Panc1 (cell line): ENCODE measurements around the gene ITK. TPM values are rescaled to one million over a fixed set of nuclear protein-coding genes. Genes with fewer than 3 reads are reported as not detected.

ENCODE experiments used
- ATAC-seq: fragments of 200-7000 bp; cut with Tn5 transposase; 2 replicates; pipeline ENCODE4 v1.9.1; 2020; ENCODE audit warnings: mild to moderate bottlenecking, moderate library complexity
- BruUV-seq: library from RNA; stranded (reverse); fragments of 400-500 nt; replicated peaks from 2 replicates; lab custom pipeline; 2021; lab: Mats Ljungman, UMichigan
- CTCF ChIA-PET: fragments of 300-600 bp; sonication (Branson Sonifier 250); formaldehyde crosslinking; loops from one replicate; lab custom pipeline; 2022; ENCODE audit warnings: antibody characterized with exemption; lab: Charles Lee
- POLR2A ChIA-PET: fragments of 300-600 bp; sonication (Branson Sonifier 250); formaldehyde crosslinking; loops from one replicate; lab custom pipeline; 2022; ENCODE audit warnings: antibody characterized with exemption; lab: Charles Lee
- DNase-seq: peaks from one replicate; pipeline ENCODE4 v3.0.0-alpha.2; 2010; ENCODE audit warnings: low read depth, low spot score
- H3K27ac ChIP-seq: 2 replicates; pipeline ENCODE4 v1.5.1; 2011; ENCODE audit warnings: mild to moderate bottlenecking, low read length, inconsistent platforms
- H3K27me3 ChIP-seq: fragments of 200-500 bp; sonication (Bioruptor generic); 2 replicates; pipeline ENCODE4 v1.6.0; 2014; ENCODE audit warnings: low read length, inconsistent platforms; ENCODE audit not compliant: control insufficient read depth, insufficient read depth
- H3K36me3 ChIP-seq: fragments of 200-500 bp; sonication (Bioruptor generic); 2 replicates; pipeline ENCODE4 v1.5.1; 2014; ENCODE audit warnings: inconsistent platforms, mild to moderate bottlenecking, low read length, moderate library complexity; ENCODE audit not compliant: control insufficient read depth, insufficient read depth
- H3K4me1 ChIP-seq: 2 replicates; pipeline ENCODE4 v1.5.1; 2011; ENCODE audit warnings: inconsistent platforms, mild to moderate bottlenecking, low read length, moderate library complexity; ENCODE audit not compliant: control insufficient read depth, insufficient read depth
- H3K4me3 ChIP-seq, 2 experiments: 2 replicates each; pipeline ENCODE4 v1.5.1; 2011 to 2012; ENCODE audit warnings: low read depth in 2 of 2, low read length in 2 of 2, mild to moderate bottlenecking in 2 of 2, inconsistent platforms in 1 of 2, moderate library complexity in 1 of 2
- H3K9me3 ChIP-seq: fragments of 200-500 bp; sonication (Bioruptor generic); 2 replicates; pipeline ENCODE4 v1.5.1; 2014; ENCODE audit warnings: low read depth, mild to moderate bottlenecking, inconsistent platforms, low read length, moderate library complexity; ENCODE audit not compliant: control insufficient read depth, insufficient read depth
- CTCF ChIP-seq: fragments of 450-650 bp; IDR thresholded peaks from 2 replicates; pipeline ENCODE4 v1.5.1; 2017; ENCODE audit warnings: mild to moderate bottlenecking
- POLR2AphosphoS5 ChIP-seq: IDR thresholded peaks from 2 replicates; pipeline ENCODE4 v1.6.1; 2012; ENCODE audit warnings: mild to moderate bottlenecking, low read depth, low read length, moderate library complexity
- REST ChIP-seq, 2 experiments: IDR thresholded peaks; 2 replicates each; pipeline ENCODE4 v1.6.1; 2011 to 2012; ENCODE audit warnings: low read depth in 2 of 2, control low read depth in 1 of 2, low read length in 1 of 2, mild to moderate bottlenecking in 1 of 2, moderate library complexity in 1 of 2; ENCODE audit not compliant: insufficient read depth in 1 of 2
- SIN3A ChIP-seq: IDR thresholded peaks from 2 replicates; pipeline ENCODE4 v1.6.1; 2012; ENCODE audit warnings: low read depth, mild to moderate bottlenecking, low read length, moderate library complexity, borderline replicate concordance; ENCODE audit not compliant: insufficient read depth
- TCF7L2 ChIP-seq: IDR thresholded peaks from 2 replicates; pipeline ENCODE4 v1.6.1; 2011; ENCODE audit warnings: mild to moderate bottlenecking, low read depth, low read length, inconsistent platforms
- in situ Hi-C: cut with HindIII; loops from 2 replicates; pipeline ENCODE4 v1.10.0; 2016; ENCODE audit warnings: low sequenced_read_pairs, low pct_unique_long_range_greater_than_20kb
- intact Hi-C: fragments of 100-400 bp; cut with micrococcal nuclease; formaldehyde crosslinking; loops from one replicate; pipeline ENCODE4 v1.10.0; 2022; ENCODE audit not compliant: unreplicated experiment
- total RNA-seq: library from RNA; stranded (reverse); gene quantifications from one replicate; pipeline ENCODE4 v1.2.1, GENCODE V29; 2021; ENCODE audit not compliant: unreplicated experiment

Gene ITK
- total RNA-seq, 1 experiment from 2014 or later = 0.26 TPM

- no peaks in the 10 kb centered on the region for H3K36me3 ChIP-seq
- POLR2A ChIA-PET = no interaction called here
- ATAC-seq = no peak
- no peaks in the 10 kb centered on the region for H3K9me3 ChIP-seq
- no TSS peak for BruUV-seq
- H3K4me3 ChIP-seq = no peak overlapping the region
- TF ChIP-seq POLR2AphosphoS5 = no peak
- TF ChIP-seq TCF7L2 = no peak
- TF ChIP-seq SIN3A = no peak
- no peak for TF ChIP-seq REST (IDR thresholded peaks at IDR 0.05; ENCODE audit: insufficient read depth in 1 of 2, low read depth in 2 of 2, low read length in 1 of 2)
- no peak for TF ChIP-seq CTCF
- DNase-seq = no peak
- in situ Hi-C loops (no loop called here), intact Hi-C loops (no loop called here)
- H3K27me3 ChIP-seq = peaks cover 2% of the 10 kb centered on the region; the same call in 1 of the 2 replicates
- CTCF ChIA-PET = no interaction called here
- H3K4me1 ChIP-seq = no peaks in the 10 kb centered on the region
- H3K27ac ChIP-seq = no peak overlapping the region
Measured at GRCh38 chr5:157188270-157188669, 7.6 kb downstream of the ITK start.

GRCh38 chr5:157189223-157189622 lies 8.6 kb downstream of the ITK start:
- CTCF ChIA-PET = no interaction called here
- H3K4me3 ChIP-seq = no peak overlapping the region
- TF ChIP-seq POLR2AphosphoS5 (no peak), TCF7L2 (no peak), CTCF (no peak), SIN3A (no peak), REST (IDR thresholded peaks at IDR 0.05; ENCODE audit: insufficient read depth in 1 of 2, low read depth in 2 of 2, low read length in 1 of 2) (no peak)
- POLR2A ChIA-PET = no interaction called here
- no peak for ATAC-seq
- H3K4me1 ChIP-seq = no peaks in the 10 kb centered on the region
- DNase-seq = no peak
- in situ Hi-C loops (no loop called here), intact Hi-C loops (no loop called here)
- no TSS peak for BruUV-seq
- peaks cover 4% of the 10 kb centered on the region; the same call in 1 of the 2 replicates for H3K27me3 ChIP-seq
- no peak overlapping the region for H3K27ac ChIP-seq
- H3K9me3 ChIP-seq = no peaks in the 10 kb centered on the region
- no peaks in the 10 kb centered on the region for H3K36me3 ChIP-seq
